Ishikawa (cell line): ENCODE results near the gene TEAD1.

ENCODE experiments used
- CEBPB ChIP-seq: IDR thresholded peaks from 2 replicates; pipeline ENCODE4 v1.6.1; 2012
- CREB1 ChIP-seq: IDR thresholded peaks from 2 replicates; pipeline ENCODE4 v1.6.1; 2012; ENCODE audit warnings: low read depth
- EGR1 ChIP-seq: IDR thresholded peaks from 2 replicates; pipeline ENCODE4 v1.6.1; 2012
- EP300 ChIP-seq: IDR thresholded peaks from 2 replicates; pipeline ENCODE4 v1.6.1; 2012; ENCODE audit warnings: borderline replicate concordance
- FOXM1 ChIP-seq: IDR thresholded peaks from 2 replicates; pipeline ENCODE4 v1.6.1; 2012; ENCODE audit warnings: low read depth, borderline replicate concordance
- MAX ChIP-seq: IDR thresholded peaks from 2 replicates; pipeline ENCODE4 v1.6.1; 2012
- NFIC ChIP-seq: IDR thresholded peaks from 2 replicates; pipeline ENCODE4 v1.6.1; 2012
- RAD21 ChIP-seq: IDR thresholded peaks from 2 replicates; pipeline ENCODE4 v1.6.1; 2012; ENCODE audit warnings: low read depth
- REST ChIP-seq: IDR thresholded peaks from 2 replicates; pipeline ENCODE4 v1.6.1; 2012; ENCODE audit warnings: low read depth, mild to moderate bottlenecking
- TAF1 ChIP-seq: IDR thresholded peaks from 2 replicates; pipeline ENCODE4 v1.6.1; 2012; ENCODE audit warnings: low read depth, mild to moderate bottlenecking
- TCF12 ChIP-seq: IDR thresholded peaks from 2 replicates; pipeline ENCODE4 v1.6.1; 2012; ENCODE audit warnings: low read depth
- TEAD4 ChIP-seq: IDR thresholded peaks from 2 replicates; pipeline ENCODE4 v1.6.1; 2012
- USF1 ChIP-seq: IDR thresholded peaks from 2 replicates; pipeline ENCODE4 v1.6.1; 2012
- YY1 ChIP-seq: IDR thresholded peaks from 2 replicates; pipeline ENCODE4 v1.6.1; 2012; ENCODE audit warnings: low read depth
- ZBTB7A ChIP-seq: IDR thresholded peaks from 2 replicates; pipeline ENCODE4 v1.6.1; 2012; ENCODE audit warnings: low read depth

Gene TEAD1

GRCh38 chr11:12963792-12964536 is 289.7 kb downstream of the TEAD1 start:
- no peak for TF ChIP-seq USF1
- no peak for TF ChIP-seq CREB1
- TF ChIP-seq REST = no peak
- no peak for TF ChIP-seq CEBPB
- no peak for TF ChIP-seq EP300
- TF ChIP-seq EGR1 = no peak
- TF ChIP-seq MAX = no peak
- TF ChIP-seq TEAD4 = peak; percentile 6; the same call in 1 of the 2 replicates
- peak; percentile 95 for TF ChIP-seq RAD21
- TF ChIP-seq TCF12 = no peak
- no peak for TF ChIP-seq TAF1

- TF ChIP-seq USF1 = no peak
Observed at GRCh38 chr11:12964650-12965049, 290.4 kb downstream of the TEAD1 start.

GRCh38 chr11:12966002-12966401 is 291.8 kb downstream of the TEAD1 start:
- TF ChIP-seq TAF1 (no peak), CEBPB (no peak), REST (no peak), YY1 (no peak), FOXM1 (no peak), CREB1 (no peak), EP300 (no peak), TEAD4 (no peak), NFIC (no peak), MAX (no peak), TCF12 (no peak), ZBTB7A (no peak)

- TF ChIP-seq REST (no peak), NFIC (no peak), RAD21 (no peak), ZBTB7A (no peak), TEAD4 (no peak), USF1 (no peak), EGR1 (no peak)
Observed at GRCh38 chr11:12968101-12968500, 293.9 kb downstream of the TEAD1 start.

- no peak for TF ChIP-seq RAD21
Observed at GRCh38 chr11:12968826-12969225, 294.6 kb downstream of the TEAD1 start.
